HL-60/S4 treated with phorbol 12-myristate 13-acetate at 8.2 ng/mL for 4 days and 3 days (cell line): ENCODE results near the gene PHLPP1.
"Not testable (repeated sequence)": the region's sequence is repeated elsewhere in the genome, so short reads cannot be mapped to it uniquely, and the experiment has no call there.

Source experiments
- in situ Hi-C: fragments of 300-500 bp; cut with MboI; formaldehyde crosslinking; loops from 2 replicates; pipeline ENCODE4 v1.15.0; 2022; ENCODE audit warnings: low sequenced_read_pairs

PHLPP1 gene

DNA sequence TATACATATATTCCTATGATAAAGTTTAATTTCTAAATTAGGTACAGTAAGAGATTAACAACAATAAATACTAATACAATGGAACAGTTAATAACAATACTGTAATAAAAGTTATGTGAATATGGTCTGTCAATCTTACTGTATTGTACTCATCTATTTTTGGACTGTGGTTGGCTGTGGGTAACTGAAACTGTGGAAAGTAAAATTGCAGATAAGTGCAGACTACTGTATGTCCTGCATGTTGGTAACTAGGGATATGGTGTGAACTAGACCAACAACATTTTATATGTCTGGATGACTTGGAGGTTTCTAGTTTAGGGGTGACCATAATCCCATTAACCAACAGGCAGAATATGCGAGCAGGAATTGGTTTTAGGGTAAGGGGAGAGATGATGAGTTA, 23.3 kb downstream of the PHLPP1 start:
- in situ Hi-C loops, result no loop called here

DNA sequence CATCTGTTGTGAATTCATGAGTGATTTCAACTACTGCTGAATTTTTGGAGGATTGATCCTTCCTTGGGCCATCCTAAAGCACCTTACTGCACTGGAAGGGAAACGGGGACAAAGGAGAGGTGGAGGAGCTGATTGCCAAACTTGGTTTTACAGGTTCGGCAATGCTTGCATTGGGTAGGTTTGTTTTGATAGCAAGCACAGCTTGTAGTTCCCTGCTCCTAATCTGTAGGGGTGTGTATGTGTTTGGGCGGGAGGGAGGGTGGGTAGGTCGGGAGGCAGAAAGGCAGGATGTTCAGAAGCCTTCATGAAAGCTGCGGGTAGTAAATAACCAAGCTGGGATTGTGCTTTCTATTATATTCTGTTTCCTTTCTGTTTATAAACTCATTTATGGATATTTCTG, 24.6 kb downstream of the PHLPP1 start:
- in situ Hi-C loops, result no loop called here

DNA sequence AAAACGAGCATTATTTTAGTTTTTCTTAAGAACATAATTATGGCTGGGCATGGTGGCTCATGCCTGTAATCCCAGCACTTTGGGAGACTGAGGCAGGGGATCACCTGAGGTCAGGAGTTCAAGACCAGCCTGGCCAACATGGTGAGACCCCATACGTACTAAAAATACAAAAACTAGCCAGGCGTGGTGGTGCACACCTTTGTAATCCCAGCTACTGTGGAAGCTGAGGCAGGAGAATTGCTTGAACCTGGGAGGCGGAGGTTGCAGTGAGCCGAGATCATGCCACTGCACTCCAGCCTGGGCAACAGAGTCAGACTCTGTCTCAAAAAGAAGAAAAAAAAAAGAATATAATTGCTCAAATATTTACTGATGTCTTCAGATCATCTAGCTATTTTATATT, 25.3 kb downstream of the PHLPP1 start:
- in situ Hi-C loops, result not testable (repeated sequence)

DNA sequence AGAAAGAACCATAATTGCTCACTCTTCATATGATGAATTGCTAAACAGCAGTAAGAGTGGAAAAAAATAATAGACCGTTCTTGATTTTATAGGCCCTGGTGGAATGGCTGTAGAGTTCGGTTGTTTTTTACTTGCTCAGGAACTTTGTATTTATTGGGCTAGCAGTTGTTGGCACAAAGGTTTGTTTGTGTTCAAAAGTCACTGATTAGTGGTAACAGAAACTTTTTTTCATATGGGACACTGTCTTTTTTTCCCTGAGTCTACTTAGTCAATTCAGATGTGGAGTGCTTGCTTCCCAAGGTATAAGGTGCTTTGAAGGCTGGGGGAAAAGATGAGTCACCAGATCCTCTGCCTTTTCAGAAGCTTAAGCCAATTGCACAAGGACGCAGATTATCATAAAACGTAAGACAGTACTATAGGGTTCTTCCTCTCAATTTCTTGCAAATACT, 25.8 kb downstream of the PHLPP1 start:
- in situ Hi-C loops, result no loop called here

DNA sequence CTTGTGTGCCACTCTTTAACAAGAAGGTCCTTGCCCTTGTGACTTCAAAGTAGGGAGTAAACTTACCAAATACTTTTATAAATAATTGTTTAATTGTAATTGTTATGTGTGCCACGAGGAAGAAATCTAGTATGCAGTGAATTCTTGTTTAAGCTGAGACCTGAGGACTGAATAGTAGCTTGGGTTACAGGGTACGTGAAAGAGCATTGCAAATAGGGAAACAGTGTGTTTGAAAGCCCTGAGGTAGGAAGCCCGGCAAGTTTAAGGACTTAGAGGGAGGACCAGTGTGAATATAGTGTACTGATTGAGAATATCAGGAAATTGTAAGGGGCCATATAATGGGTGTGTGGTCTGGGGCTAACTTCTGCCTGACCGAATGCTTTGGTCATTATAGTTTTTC, 26.2 kb downstream of the PHLPP1 start:
- in situ Hi-C loops, result no loop called here

DNA sequence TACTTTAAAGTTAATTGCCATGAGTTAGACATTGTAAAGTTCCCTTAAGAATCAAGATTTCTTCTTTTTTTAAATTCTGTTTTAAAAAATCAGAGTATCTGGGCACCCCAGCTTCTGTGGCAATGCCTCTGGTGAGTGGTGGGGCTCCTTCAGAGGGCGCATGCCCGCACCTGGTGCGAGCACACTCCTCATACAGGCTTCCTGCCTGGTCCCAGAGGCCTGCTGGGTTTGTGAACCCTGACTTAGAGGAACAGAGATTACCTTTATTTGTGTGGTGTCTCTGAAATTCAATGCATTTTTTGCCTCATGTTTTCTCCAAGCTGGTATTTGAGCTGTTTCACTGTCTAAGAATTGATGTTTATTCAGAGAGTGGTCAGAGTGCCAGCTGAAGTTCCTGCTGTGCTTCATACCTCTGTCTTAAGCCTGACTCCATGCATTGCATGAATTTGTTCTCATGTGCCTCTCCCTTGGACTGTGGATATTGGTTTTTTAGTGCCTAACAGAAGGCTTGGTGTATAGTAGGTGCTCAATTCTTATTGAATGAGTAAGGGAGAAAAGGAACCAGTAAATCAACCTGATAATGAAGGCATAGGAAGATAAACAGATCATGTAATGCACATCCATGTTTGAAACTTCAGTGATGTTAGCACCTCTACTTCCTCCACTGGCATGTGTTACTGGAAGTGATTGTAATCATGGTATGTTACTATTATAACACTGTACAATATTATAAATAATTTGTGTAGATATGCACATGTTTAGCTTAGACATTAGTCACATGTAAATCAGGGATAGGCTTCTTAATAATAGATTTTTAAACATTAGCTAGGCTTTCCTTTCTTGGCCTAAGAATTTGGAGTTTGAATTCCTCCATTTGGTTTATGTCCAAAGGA, 29.0 kb downstream of the PHLPP1 start:
- in situ Hi-C loops, result no loop called here

DNA sequence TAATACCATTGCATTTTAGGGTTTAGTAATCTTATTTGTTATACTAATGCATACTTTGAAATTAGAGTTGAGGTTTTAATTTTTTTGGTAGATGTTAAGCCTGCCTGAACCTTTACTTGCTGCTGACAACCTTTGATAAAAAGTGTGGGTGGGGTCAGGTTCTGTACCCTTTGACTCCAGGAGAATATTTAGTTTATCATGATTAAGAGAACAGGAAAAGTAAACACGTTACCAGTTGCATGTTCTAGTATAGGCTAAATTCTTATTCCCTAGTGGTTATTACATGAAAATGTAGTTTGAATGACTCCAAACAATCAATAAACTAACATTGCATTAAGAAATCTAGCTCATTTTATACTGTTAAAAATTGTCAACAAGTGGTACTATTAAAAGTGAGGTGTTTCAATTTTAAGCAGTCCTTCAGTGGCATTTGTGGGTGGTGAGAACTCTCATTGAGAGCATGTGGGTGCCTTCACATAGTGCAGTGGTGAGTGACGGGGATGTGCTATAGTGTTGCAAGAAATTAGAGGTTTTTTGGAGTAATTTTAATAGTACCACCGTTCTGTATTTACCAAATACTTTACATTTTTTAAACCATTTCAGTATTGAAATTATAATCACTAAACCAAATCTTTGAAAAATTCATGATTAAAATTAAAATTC, 29.9 kb downstream of the PHLPP1 start:
- in situ Hi-C loops, result no loop called here

DNA sequence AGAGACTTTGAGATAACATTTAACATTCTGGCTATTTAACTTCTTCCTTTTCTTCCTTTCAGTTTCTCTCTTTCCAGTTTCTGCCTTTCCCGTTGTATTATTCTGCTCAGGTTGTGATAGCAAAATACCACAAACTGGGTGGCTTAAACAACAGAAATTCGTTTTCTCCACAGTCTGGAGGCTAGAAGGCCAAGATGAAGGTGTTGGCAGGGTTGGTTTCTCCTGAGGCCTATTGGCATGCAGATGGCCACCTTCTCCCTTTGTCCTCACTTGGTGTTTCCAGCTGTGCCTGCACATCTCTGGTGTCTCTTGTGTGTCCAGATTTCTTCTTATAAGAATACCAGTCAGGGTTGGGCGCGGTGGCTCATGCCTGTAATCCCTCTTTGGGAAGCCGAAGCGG, 34.0 kb downstream of the PHLPP1 start:
- in situ Hi-C loops, result no loop called here

DNA sequence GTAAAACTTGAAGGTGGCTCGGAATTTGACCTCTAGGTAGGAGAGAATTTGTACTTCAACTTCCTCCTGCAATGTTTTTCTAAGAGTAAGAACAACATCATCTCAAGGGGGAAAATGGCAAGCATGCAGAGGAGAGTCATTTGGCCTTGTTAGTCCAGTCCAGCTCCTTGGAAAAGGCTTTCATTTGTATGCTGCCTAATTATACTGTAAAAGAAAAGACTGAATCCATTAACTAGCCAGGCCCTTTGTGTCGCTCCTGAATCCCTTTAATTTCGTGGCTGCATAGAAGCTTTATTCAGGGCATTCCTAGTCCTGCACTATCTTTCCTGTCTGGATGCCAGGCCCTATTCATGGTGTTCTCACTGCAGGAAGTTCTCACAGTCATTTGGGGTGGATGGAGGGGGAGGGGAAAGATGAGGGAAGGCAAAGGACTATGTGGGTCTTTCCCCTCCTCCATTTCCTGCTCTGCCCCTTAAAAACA, 36.0 kb downstream of the PHLPP1 start:
- in situ Hi-C loops, result no loop called here

DNA sequence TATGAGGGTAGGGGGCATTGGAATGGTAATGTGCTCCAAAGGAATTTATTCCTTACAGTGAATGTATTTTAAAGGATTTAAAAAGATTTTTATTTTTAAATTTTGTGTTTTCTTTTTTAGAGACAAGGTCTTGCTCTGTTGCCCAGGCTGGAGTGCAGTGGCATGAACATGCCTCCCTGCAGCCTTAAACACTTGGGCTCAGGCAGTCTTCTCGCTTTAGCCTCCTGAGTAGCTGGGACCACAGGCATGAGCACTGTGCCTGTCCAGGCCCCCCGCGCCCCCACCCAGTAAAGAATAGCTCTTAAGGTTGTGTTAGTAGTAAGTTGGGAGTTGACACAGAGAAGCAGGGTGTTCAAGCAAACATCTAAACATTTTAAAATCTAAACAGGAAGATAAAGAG, 36.6 kb downstream of the PHLPP1 start:
- in situ Hi-C loops, result no loop called here

DNA sequence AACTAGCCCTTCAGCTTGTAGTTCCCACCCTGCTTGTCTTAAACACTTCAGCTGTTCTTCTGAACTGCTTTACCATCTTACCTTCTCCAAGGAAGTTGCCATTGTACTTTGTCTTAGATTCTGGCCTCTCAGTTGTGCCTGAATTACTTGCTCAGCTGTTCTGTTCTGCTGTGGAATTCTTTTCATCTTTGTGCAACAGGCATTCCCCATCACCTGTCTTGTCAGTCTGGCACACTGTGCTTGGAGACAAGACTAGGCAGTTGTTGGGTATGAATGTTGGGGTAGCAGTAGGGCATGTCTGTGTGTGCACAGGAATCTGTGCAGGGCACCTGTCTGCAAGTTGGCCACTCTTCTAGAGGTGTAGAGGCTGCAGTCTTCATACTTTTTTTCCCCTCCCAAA, 38.7 kb downstream of the PHLPP1 start:
- in situ Hi-C loops, result no loop called here

DNA sequence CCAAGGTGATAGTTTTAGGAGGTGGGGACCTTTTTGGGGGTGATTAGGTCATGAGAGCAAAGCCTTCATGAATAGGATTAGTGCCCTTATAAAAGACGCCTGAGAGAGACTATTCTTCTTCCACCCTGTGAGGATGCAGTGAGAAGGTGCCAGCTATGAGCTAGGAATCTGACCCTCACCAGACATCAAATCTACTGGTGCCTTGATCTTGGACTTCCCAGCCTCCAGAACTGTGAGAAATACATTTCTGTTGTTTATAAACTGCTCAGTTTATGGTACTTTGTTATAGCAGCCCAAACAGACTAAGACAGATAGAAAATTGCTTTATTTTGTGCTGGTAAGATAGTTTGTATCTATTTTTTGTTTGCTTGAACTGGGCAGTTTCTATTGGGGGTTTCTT, 40.1 kb downstream of the PHLPP1 start:
- in situ Hi-C loops, result no loop called here

DNA sequence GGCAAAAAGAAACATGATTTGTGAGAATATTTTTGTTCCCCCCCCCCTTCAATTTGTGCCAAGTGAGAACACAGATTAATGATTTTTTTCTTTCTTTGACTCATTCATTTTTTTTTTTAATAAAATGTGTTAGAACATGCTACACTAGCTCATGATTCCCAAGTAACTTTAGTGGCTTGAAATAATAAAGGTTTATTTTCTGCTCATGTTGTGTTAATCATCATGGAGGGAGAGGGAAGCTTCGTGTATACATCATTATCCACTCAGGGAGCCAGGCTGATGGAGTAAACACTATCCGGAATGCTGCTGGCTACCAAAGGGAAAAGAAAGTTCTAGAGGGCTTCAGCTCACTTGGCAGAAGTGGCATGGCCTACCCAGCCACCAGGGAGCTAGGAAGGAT, 40.6 kb downstream of the PHLPP1 start:
- in situ Hi-C loops, result no loop called here

DNA sequence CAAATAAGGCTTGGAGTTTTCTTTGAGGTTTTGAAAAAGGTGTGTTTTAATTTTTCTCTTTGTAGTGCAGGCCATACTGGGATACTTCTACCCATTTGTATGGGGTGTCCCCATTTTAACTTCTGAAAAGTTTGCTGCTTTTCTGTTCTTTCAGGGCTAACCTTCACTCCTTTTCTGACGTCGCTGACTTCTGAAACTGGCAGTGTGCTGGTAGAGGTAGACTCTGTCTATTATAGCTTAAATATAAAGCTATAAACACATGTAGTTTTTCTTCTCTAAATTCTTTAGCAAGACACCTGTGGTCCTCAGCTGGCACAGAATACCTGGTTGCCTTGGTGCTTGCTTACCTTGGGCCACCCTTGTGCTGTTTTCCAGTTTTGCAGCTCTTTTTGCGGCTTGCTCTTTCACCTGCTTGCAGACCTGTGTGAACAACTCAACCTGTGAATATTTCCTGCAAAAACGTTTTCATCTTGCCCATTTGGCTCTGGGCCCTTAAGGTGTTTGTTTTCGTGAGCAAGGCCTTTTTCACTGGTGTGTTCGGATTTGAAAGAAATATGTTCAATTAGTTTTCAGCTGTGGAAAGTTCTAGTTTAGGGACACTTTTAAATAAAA, 42.2 kb downstream of the PHLPP1 start:
- in situ Hi-C loops, result no loop called here

DNA sequence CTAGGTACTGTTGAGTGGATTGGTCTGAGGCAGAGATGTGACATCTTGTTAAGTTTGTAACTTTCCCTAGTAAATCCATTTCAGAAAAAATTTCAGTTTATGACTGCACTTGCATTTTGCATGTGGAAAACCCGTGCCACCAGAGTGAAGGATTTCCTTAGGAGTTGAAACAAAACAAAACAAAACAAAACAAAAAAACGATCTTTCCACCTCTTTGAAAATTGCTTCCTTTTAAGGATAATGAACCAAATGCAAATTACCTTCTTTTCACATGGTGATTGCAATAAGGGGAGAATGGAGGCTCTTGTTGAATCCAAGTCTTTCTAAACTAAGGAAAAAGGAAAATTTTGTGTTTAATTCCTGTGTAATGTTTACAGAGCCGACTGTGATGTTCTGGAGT, 43.2 kb downstream of the PHLPP1 start:
- in situ Hi-C loops, result no loop called here

DNA sequence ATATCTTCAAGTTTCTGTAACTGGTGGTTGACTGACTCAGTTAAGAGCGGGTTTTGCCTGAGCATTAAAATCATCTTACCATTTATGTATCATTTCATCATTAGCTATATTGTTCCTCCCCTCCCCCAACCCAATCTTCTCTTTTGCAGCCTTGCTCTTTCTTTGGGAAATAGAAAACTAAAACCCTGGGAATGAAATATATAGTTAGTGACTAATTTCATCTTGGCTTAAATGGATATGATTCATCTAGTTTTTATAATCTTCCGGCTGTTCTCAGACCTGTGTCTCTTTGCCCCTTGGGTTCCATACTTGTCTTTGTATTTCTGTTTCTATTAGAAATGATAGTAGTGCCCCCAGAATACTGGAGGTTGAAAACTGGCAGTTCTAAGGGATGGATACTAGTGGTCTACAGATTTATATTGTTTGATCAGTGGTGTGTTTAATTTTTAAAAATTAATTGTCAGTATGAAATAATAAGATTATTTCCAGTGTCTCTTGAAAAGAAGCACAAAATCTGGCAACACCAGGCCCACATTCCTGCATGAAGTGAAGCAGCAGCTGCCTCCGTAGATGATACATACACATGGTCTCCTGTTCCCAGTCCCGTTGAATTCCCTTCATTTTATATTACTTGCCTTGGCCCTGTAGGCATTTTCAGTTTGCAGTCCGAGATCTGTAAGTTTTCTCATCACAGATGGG, 44.5 kb downstream of the PHLPP1 start:
- in situ Hi-C loops, result no loop called here

DNA sequence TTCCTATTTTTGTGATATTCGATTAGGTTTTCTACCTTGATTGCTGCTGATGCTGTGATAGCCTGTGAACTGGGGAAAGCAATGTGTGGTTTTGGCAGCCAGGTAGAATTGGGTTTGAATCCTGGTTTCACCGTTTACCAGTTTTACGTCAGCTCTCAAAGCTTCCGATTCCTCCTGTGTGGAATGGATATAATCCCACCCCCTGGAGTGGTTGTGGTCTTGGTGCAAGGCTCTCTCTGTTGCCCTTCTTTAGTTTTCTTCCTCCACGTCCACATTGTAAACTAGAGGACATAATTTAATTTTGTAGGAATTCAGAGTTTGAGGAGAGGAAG, 45.0 kb downstream of the PHLPP1 start:
- in situ Hi-C loops, result no loop called here

DNA sequence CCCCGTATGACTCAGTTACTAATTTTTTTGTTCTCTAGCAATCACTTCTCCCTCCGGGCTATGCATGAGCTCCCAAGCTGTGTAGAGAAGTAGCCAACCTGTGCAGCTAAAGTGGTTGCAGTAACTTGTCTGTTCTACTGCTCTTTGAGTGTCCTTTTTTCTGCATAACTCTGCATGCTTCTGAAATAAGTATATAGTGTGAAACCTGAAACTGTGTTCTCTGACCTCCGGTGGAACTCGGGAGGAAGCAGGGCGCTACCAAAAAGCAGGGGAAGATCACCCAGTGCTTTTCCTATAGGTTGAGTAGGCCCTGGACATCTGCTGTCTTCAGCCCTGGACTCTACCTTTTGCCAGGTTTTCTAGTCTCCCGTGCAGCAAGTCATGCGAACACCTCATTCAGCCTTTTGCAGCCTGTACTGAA, 47.8 kb downstream of the PHLPP1 start:
- in situ Hi-C loops, result no loop called here

DNA sequence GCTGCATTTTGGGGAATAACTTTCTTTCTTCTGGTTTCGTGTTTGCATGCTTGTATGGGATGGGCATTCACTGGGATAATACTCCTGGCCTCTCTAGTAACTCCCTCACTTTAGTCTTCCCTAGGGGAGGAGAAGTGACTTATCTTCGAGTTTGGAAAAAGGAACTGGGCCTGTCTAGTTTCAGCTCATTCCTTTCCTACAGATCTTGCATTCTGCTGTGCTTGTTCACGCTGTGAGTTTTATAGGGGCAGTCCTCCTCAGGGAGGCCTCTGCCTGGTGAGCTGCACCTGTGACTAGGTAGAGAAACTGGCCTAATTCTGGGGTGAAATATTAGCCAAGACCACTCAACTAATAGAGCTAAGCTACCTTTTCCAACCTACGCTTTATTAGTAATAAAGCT, 50.9 kb downstream of the PHLPP1 start:
- in situ Hi-C loops, result no loop called here

DNA sequence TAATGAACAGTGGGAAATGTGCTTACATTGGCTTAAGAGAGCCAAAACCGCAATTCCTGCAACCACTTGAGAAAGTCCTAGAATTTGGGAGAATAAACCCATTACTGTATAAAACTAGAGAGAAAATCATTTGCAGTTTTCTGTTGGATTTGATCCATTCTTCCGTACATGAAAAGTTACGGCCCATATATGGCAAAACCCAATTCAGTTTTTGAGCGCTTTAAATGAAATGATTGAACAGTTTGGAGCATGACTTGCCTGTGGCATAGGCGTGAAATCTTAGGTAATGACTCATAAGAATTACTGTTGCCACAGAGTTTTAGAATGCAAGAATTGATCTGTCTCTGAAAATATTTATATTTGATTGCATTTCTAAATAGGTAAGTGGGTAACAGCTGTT, 52.0 kb downstream of the PHLPP1 start:
- in situ Hi-C loops, result no loop called here

DNA sequence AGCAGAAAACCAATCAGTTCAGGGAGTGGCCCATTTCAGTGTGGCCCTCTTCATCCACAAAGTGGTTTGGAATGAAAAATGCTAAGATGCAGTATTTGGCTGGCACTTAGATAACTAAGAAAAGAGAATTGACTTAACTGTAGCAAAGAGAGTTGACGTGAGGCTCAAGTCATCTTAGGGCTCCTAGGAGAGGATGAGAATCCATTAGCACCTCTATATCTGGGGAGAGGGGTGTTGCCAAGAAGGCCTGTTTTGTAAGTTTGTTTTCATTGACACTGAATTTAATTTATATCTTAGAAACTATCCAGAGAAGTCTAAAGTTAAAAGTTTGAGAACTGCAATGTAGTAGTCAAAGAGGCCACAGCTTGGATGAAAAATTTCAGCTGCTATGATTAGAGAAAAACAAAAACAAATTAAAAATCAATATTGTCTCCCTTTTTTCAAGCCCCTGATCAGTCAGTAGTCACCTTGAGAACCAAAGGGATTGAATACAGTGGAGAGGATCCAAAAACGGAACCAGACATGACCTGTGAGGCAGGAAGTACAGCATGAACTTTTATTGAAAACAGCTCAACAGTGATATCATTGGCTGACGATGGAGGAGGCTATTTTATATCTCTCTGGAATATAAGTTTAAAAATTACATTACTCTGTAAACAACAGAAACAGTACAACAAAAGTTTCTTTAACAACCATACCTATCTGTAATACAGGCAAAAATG, 52.7 kb downstream of the PHLPP1 start:
- in situ Hi-C loops, result no loop called here
